22Rv1 (cell line): ENCODE measurements around the gene LRRC14B.

Experiments used
- CTCF ChIP-seq: fragments of 450-650 bp; IDR thresholded peaks from 2 replicates; pipeline ENCODE4 v1.5.1; 2017; ENCODE audit warnings: mild to moderate bottlenecking
- ZFX ChIP-seq: fragments of 450-650 bp; IDR thresholded peaks from 2 replicates; pipeline ENCODE4 v1.6.1; 2017; ENCODE audit warnings: antibody characterized with exemption, borderline replicate concordance

GRCh38 chr5:194102-194501 is 2.8 kb downstream of the LRRC14B start:
- TF ChIP-seq CTCF (no peak), ZFX (no peak)
